ENCODE data around the gene F3. TPM values are rescaled to one million over a fixed set of nuclear protein-coding genes. Genes with fewer than 3 reads are reported as not detected.

The F3 gene
- total RNA-seq, result 100 to 1,000 TPM in 2 of 6 donors, 10 to 100 TPM in 4; 52.4 to 210 (median 80.9) TPM

DNA sequence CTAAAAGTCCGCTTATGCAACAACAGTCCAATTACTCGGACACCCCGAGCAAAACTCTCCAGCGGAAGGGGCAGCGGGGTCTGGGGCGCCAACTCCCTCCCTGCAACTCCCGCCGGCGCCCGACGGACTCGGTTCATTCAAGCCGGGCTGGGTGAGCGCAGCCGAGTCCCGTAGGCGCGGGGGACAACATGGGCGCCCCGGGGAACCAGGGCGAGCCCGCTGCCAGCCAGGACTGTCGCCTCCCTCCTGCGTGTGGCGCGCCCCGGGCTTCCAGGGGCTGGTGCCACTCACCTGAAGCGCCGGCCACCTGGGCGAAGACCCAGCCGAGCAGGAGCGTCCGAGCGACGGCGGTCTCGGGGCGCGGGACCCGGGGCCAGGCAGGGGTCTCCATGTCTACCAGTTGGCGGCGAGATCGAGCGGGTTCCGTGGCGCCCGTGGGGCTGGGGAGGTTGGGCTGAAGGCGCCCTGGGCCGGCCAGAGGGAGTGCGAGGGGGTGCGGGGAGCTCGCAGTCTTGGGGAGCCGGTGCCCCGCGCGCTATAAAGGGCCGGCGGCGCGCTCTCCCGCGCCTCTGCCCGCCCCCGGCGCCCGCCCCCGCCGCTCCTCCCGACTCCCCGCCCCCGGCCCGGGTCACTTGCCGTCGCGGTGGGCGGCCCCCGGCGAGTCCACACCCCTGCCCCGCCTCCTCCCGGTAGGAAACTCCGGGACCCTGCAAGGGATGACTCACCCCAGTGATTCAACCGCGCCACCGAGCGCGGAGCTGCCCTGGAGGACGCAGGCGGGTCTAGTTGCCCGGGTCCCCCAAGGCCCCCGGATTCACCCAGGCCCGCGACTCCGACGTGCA lies at the start of gene F3:
Gene F3, minus strand, starts transcription at position 514 of the 842 bp plus-strand sequence. Its CDS starts 123 bp downstream, at position 391.
- Histone ChIP-seq H3K9me3 (no peaks in the 10 kb centered on the region), H3K4me3 (peak within 1 kb of the TSS; percentile 63 to 86 (median 80)), H3K4me1 (peaks cover 3 to 27% (median 19%) of the 10 kb centered on the region in 4 donors), H3K36me3 (no peaks in the 10 kb centered on the region), H3K27ac (peak within 1 kb of the TSS; percentile 85 to 96 (median 90)), H3K27me3 (no peaks in the 10 kb centered on the region)
- TF ChIP-seq, protein P1, sequence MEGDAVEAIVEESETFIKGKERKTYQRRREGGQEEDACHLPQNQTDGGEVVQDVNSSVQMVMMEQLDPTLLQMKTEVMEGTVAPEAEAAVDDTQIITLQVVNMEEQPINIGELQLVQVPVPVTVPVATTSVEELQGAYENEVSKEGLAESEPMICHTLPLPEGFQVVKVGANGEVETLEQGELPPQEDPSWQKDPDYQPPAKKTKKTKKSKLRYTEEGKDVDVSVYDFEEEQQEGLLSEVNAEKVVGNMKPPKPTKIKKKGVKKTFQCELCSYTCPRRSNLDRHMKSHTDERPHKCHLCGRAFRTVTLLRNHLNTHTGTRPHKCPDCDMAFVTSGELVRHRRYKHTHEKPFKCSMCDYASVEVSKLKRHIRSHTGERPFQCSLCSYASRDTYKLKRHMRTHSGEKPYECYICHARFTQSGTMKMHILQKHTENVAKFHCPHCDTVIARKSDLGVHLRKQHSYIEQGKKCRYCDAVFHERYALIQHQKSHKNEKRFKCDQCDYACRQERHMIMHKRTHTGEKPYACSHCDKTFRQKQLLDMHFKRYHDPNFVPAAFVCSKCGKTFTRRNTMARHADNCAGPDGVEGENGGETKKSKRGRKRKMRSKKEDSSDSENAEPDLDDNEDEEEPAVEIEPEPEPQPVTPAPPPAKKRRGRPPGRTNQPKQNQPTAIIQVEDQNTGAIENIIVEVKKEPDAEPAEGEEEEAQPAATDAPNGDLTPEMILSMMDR (IDR thresholded peaks at IDR 0.05), result peak in 2 of 6 experiments; percentile 18 to 37
- TF ChIP-seq POLR2AphosphoS5 (IDR thresholded peaks at IDR 0.05) (peak; percentile 61 to 96), POLR2A (IDR thresholded peaks at IDR 0.05) (peak in 3 of 4 donors; percentile 52 to 91 (median 67)), EP300 (IDR thresholded peaks at IDR 0.05) (peak in 1 of 4 donors; percentile 86)
- ATAC-seq (ENCODE audit: low FRiP score in 2 of 2), result peak; percentile 94 to 96
- WGBS, 2 donors, result 0 to 2% methylated on average over 17 to 32 of the region's 94 CpGs
- DNase-seq, result peak; percentile 96 to 97

DNA sequence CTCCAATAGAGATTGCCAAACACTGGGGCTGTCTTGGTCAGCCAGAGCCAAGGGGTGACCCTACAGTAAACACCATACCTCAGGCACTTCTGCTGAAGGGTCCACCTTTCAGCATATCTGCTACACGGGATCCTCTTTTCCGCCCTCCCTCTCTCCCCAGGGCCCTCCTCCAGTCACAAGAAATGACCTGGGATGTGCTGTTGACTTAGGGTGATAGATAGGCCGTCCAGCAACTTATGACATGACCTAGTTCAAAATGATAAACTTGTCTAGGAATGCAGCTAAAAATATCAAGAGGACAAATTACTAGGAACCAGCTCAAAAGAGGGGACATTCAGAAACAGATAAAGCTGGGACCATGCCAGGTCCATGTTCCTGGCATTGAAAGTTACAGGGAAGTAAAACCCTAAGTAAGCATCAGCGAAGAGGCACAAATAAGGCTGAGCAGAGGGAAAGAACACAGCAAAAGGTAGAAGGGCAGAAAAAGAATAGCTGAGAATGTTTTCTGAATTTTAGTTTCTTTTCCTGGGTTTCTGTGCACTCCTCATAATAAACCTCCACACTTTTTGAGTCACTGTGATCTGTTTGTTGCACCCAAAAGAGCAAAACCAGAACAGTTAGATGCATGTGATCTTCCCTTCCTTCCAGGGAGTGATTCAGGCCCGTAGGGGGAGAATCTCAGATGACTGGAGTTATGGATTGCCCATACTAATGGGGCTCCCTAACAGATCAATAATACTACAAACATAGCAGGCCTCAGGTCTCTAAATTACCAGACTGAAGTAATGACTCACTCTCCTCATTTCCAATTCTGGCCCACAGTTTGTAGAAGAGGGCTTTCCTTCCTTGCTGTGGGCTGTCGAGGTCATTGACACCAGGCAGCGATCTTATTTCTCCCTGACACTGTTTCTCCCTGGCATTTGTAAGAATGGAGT lies 48.9 kb upstream of the F3 start:
- ATAC-seq (ENCODE audit: low FRiP score in 2 of 2), result peak; percentile 34 to 58
- Histone ChIP-seq H3K27ac (peak overlapping the region in 2 of 4 donors; percentile 40 to 56), H3K9me3 (no peaks in the 10 kb centered on the region), H3K27me3 (no peaks in the 10 kb centered on the region), H3K4me1 (peaks cover 0 to 4% (median 0%) of the 10 kb centered on the region in 4 donors), H3K36me3 (no peaks in the 10 kb centered on the region), H3K4me3 (no peak overlapping the region)
- 72 to 78% methylated on average over 7 of the region's 7 CpGs for WGBS, 2 donors
- peak in 1 of 2 donors; percentile 12 for TF ChIP-seq POLR2AphosphoS5 (IDR thresholded peaks at IDR 0.05)
- TF ChIP-seq, protein P1 (IDR thresholded peaks at IDR 0.05), result no peak
- TF ChIP-seq EP300 (IDR thresholded peaks at IDR 0.05), result peak in 1 of 4 donors; percentile 46
- no peak for DNase-seq

DNA sequence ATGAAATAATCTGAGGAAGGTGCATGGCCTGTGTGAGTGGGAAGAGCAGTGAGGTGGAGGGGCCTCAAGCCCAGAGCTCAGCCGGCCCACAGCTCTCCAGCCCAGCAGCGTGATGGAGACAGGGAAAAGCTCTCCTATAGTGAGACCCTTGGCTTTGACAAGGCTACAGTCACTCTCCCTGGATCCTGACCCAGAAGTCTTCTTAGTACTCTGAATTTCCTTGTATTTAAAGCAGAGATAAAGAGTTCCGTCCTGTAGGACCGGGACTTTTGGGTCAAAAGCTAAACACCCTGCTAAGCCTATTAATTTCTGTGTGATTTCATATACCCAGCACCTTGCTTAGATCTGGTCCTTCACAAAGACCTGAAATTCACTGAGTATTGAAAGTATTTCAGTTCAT lies 48.2 kb upstream of the F3 start:
- TF ChIP-seq, protein P1 (IDR thresholded peaks at IDR 0.05), result no peak
- no peak for TF ChIP-seq EP300 (IDR thresholded peaks at IDR 0.05)
- no peak for TF ChIP-seq POLR2AphosphoS5 (IDR thresholded peaks at IDR 0.05)
- TF ChIP-seq POLR2A (IDR thresholded peaks at IDR 0.05), result no peak
- 90 to 96% methylated on average over 4 of the region's 4 CpGs for WGBS, 2 donors
- Histone ChIP-seq H3K27ac (no peak overlapping the region), H3K9me3 (no peaks in the 10 kb centered on the region), H3K4me3 (no peak overlapping the region), H3K36me3 (no peaks in the 10 kb centered on the region), H3K27me3 (no peaks in the 10 kb centered on the region), H3K4me1 (peaks cover 0 to 3% (median 0%) of the 10 kb centered on the region in 4 donors)
- DNase-seq, result no peak
- ATAC-seq (ENCODE audit: low FRiP score in 2 of 2), result no peak

DNA sequence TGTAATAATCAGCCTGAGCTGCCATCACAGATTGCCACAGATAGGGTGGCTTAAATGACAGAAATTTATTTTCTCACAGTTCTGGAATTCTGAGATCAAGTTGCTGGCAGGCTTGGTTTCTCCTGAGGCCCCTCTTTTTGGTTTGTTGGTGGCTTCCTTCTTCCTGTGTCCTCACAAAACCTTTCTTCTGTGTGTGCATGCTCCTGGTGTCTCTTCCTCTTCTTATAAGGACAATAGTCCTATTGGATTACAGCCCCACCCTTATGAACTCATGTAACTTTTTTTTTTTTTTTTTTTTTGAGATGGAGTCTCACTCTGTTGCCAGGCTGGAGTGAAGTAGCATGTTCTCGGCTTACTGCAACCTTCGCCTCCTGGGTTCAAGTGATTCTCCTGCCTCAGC lies 41.0 kb upstream of the F3 start:
- WGBS, 2 donors, result 77 to 88% methylated on average over 2 of the region's 2 CpGs
- ATAC-seq (ENCODE audit: low FRiP score in 2 of 2) (no peak), DNase-seq (no peak)
- Histone ChIP-seq H3K4me1 (peaks cover 0 to 11% (median 5%) of the 10 kb centered on the region in 4 donors), H3K9me3 (no peaks in the 10 kb centered on the region), H3K36me3 (no peaks in the 10 kb centered on the region), H3K27ac (no peak overlapping the region), H3K4me3 (no peak overlapping the region), H3K27me3 (no peaks in the 10 kb centered on the region)
- no peak for TF ChIP-seq EP300 (IDR thresholded peaks at IDR 0.05)
- no peak for TF ChIP-seq POLR2AphosphoS5 (IDR thresholded peaks at IDR 0.05)
- no peak for TF ChIP-seq POLR2A (IDR thresholded peaks at IDR 0.05)
- TF ChIP-seq, protein P1 (IDR thresholded peaks at IDR 0.05), result no peak
